GM10248 (cell line): ENCODE measurements around the gene CA10.

Source experiments
- CTCF ChIA-PET: fragments of 300-600 bp; sonication (Branson Sonifier 250); formaldehyde crosslinking; extraction: SDS; loops from one replicate; lab custom pipeline; 2021; ENCODE audit warnings: antibody characterized with exemption; lab: Yijun Ruan, JAX
- POLR2A ChIA-PET: fragments of 350-650 bp; sonication (Branson Sonifier 250); formaldehyde crosslinking; extraction: SDS; loops from one replicate; lab custom pipeline; 2020; ENCODE audit warnings: antibody characterized with exemption; lab: Yijun Ruan, JAX
- DNase-seq: peaks from one replicate; pipeline ENCODE4 v3.0.0; 2012; ENCODE audit errors: extremely low spot score
- CTCF ChIP-seq: IDR thresholded peaks from 2 replicates; pipeline ENCODE4 v1.5.1; 2012; ENCODE audit warnings: mild to moderate bottlenecking, low read depth; ENCODE audit errors: extremely low read depth, missing control alignments, control extremely low read depth

CA10 gene

GRCh38 chr17:51793686-51794085 lies 364.8 kb downstream of the CA10 start:
- TF ChIP-seq CTCF, result no peak
- no peak for DNase-seq
- ChIA-PET POLR2A (no interaction called here), CTCF (no interaction called here)

GRCh38 chr17:51778842-51779241 lies 379.7 kb downstream of the CA10 start:
- DNase-seq, result no peak
- no peak for TF ChIP-seq CTCF
- CTCF ChIA-PET, result interaction anchor here (6.9 kb wide), 1 partner anchor 14 kb away, joined by 39 read pairs; no protein-coding TSS in a partner anchor
- POLR2A ChIA-PET, result no interaction called here

- TF ChIP-seq CTCF, result no peak
- POLR2A ChIA-PET, result no interaction called here
- DNase-seq, result no peak
- CTCF ChIA-PET, result no interaction called here
Observed at GRCh38 chr17:51770027-51770759, 388.3 kb downstream of the CA10 start.

- no peak for TF ChIP-seq CTCF
- DNase-seq, result no peak
- POLR2A ChIA-PET, result no interaction called here
- CTCF ChIA-PET, result no interaction called here
Observed at GRCh38 chr17:51769231-51769630, 389.3 kb downstream of the CA10 start.

- no peak for DNase-seq
- no peak for TF ChIP-seq CTCF
- ChIA-PET CTCF (no interaction called here), POLR2A (no interaction called here)
Observed at GRCh38 chr17:51768706-51769105, 389.8 kb downstream of the CA10 start.

- no peak for DNase-seq
- POLR2A ChIA-PET, result no interaction called here
- CTCF ChIA-PET, result interaction anchor here (1.1 to 1.7 kb wide), 2 partner anchors 9 to 339 kb away, joined by 5 read pairs; no protein-coding TSS in a partner anchor
- no peak for TF ChIP-seq CTCF
Observed at GRCh38 chr17:51767287-51767686, 391.2 kb downstream of the CA10 start.
